Hematopoietic multipotent progenitor cell treated with erythropoietin and hydrocortisone succinate and interleukin-3 and kit ligand, for 17 days (in vitro differentiated cells): ENCODE measurements around the gene CACNA1S.
A peak's percentile ranks its signal among the peaks of the same experiment; 100 is the strongest.

ENCODE experiments used
- DNase-seq: peaks from one replicate; pipeline ENCODE4 v3.0.0-alpha.2; 2015; ENCODE audit warnings: low spot score

CACNA1S gene

DNA sequence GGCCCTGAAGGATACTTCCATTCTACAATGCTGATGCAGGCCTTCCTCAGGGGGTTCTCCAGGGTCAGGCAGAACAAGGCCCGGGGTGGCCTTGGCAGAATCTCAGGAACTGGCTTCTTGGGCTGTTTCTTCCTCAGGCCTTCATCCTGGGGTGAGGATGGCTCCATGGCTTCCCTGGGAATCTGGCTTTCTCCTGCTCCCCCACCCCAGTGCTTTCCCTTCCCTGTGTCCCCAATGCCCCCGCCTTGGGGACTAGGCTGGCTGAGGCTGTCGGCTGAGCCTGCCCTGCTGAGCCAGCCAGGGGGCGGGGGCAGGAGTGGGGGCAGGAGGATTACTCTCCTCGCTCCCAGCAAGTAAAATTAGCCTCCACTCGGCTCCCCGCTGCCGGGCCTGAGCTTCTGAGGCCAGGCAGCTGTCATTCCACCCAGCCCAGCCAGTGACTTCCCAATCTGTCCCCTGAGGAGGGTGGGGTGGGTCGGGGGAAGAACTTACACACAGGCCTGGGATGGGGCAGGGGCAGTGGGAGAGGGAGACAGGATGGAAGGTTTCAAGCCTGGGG, at the start of gene CACNA1S:
Gene CACNA1S, minus strand, starts transcription at position 254 of the 559 bp plus-strand sequence. Its CDS starts 87 bp downstream, at position 167.
- no peak for DNase-seq

DNA sequence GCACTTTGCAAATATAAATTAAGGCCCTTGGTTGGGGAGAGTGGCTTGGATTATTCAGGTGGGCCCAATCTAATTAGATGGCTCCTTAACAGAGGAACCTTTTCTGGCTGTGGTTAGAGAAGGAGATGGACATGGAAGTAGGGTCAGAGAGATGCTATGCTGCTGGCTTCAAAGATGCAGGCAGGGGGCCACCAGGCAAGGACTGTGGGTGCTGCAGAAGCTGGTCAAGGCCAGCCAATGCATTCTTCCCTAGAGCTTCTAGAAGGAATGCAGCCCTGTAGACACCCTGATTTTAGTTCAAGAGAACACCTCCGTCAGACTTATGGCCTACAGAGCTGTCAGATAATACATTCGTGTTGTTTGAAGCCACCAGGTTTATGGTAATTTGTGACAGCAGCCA, 45.7 kb upstream of the CACNA1S start:
- DNase-seq, result no peak

DNA sequence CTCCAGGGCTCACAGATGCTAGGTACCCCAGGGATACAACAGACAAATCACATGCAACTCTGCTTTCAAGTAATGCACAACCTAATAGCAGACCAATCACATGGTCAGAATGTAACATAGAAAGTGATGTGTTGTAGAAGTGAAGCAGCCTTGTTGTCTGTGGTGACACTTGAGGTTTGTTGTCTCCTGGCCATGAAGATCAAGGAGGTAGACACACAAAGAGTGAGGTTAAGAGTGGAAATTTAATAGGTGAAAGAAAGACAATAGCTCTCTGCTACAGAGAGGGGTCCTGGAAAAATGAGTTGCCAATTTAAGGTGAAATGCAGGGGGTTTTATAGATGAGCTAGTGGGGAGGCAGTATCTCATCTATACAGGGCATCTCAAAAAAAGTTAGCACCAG, 44.6 kb upstream of the CACNA1S start:
- no peak for DNase-seq

DNA sequence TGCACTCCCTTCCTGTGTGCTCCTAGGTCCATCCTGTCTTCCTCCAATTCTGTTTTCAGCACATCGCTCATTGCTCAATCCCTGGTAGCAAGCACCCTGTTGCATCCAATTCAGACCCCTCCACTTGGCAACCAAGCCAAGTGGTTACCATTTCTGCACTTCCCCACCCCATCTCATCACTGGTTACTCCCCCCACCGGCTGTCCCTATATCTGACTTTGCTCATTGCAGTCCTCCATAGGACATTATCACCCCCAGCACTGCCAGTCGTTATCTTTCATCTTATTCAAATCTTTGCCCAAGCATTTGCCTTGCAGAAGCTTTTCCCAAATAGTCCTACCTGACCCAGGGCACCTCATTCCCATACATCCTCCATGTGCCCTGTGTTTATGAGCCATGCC, 44.1 kb upstream of the CACNA1S start:
- DNase-seq, result no peak

DNA sequence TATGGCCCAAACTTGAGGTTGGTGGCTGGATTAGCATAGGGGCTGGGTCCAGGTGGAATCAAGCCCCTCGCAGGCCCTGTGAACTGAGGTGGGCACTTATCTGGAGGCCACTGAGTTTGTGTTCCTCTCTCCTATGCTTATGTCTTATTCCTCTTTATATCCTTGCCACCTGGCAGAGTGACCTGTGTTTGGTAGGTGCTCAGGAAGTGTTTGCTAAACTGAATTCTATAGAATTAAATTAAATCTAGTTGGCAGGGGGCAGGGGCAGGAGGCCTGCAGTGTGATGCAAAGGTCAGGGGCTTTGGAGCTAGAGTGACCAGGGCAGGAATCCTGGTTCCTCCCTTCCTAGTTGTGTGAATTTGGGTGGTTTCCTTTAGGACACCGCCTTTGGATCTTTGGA, 43.1 kb upstream of the CACNA1S start:
- no peak for DNase-seq

DNA sequence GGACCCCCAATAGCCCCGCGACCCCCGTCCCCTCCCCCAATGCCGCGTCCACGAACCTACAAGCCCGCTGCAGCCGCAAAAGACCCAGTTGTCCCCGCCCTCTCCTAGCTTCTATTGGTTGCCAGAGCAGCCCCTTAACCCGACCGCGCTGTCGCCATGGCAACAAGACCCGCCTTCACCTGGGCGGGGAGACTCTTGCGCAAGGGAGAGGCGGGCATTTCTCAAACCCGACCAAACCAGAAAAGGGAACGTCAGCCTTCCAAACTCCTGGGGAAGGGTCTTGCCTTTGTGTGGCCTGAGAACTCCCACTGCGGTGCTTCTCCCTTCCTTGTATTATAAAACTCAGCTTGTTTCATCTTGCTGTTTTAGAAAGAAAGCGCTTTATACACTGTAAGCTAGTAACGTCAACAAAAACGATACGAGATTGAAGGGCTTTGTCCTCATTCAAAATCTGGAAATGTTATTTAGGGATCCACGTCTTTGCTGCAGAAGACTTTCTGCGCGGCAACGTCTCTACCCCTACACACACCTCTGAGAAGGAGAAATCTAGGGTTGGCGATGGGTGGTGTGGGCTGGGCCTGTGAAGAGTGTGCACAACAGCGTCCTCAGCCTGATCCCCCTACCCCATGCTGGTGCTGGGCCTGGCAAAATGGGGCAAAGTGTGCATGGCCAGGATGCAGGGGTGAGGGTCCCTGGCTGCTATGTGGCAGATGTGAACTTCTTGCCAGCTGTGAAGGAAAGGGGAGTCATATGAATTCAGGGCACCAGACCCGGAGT, 42.4 kb upstream of the CACNA1S start, which contains the start of gene TMEM9:
Gene TMEM9, minus strand, starts transcription at position 86 of the 777 bp plus-strand sequence. CDS start 551 bp downstream, outside the sequence.
- peak; percentile 97 for DNase-seq

DNA sequence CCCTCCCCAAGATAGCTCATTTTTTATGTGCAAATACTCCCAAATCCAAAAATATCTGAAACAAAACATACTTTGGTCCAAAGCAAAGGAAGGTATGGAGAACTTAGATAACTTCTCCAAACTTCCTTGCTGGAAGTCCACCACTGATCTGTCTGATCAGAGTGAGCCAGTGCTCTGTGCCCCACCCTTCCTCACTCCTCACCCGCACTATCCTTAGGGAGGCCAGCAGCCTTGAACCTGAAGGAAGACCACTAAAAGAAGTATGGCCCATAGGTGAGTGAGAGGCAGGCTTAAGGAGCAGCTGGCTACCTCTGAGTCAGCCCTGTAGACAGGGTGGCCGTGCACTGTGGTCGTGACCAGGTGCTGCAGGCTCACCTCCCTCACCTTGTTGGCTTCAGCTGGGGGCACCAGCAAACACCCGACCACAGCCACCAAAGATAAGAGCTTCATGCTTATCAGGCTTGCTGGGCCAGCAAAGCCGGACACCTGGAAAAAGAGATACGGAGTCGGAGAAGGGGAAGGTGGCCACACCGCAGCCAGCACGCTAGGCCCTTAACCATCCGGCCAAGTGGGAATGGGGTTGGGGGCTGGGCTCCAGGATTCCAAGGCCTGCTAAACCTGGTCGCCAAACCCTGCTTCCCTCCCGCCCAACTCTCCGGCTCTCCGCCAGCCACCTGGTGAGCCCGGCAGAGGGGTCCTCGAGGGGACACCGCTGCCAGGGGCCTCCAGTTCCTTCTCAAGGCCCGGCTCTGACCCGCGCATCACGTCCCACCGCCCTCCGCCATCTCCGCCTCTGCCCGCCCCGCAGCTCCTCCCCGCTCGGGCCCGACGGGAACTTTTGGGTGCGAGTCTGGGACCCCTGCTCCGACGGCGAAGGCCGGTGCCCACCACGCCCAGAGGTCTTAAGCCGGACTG, 41.5 kb upstream of the CACNA1S start:
- DNase-seq, result peak; percentile 66

DNA sequence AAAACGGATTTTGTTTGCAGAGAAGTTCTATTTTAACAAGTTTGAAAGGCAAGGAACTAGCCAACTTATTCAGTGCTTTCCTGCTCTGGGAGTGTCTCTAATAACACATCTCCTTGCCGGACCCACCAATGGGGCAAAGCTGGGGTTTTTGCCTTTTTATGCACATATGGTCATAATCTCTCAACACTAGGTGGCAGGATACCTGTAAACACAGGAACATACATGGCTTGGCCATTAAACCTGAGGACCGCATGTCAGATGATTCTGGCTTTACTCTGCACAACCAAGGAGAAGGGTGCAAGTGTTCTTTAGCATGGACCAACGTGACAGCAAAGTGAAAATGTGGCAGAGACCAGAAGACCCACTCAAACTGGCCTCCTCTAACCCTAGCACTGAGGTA, 37.2 kb upstream of the CACNA1S start:
- DNase-seq, result peak; percentile 59

DNA sequence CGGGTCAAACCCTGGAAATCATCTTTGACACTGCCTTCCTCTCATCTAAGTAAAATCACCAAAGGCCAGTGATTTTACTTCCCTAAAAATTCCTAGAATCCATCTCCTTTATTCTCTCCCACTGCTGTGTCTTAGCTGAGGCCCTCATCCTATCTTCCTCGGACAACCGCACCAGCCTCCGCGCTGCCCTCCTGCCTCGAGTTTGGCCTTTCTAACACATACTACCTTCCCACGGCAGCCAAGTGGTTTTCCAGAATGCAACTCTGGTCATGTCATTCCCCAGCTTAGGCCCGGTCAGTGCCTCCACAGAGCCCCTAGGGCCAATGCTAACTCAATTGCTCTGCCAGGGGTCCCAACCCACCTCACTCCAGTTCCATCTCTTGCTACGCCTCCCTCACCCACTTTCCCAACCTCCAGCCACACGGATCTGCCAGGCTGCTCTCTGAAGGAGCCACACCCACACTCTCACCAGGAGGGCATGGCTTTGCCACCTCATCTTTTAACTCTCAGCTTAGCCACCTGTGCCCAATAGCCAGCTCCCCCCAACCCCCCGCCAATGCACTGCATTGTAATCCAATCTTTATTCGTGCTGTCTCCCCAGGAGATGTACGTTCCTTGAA, 35.3 kb upstream of the CACNA1S start:
- DNase-seq, result no peak

DNA sequence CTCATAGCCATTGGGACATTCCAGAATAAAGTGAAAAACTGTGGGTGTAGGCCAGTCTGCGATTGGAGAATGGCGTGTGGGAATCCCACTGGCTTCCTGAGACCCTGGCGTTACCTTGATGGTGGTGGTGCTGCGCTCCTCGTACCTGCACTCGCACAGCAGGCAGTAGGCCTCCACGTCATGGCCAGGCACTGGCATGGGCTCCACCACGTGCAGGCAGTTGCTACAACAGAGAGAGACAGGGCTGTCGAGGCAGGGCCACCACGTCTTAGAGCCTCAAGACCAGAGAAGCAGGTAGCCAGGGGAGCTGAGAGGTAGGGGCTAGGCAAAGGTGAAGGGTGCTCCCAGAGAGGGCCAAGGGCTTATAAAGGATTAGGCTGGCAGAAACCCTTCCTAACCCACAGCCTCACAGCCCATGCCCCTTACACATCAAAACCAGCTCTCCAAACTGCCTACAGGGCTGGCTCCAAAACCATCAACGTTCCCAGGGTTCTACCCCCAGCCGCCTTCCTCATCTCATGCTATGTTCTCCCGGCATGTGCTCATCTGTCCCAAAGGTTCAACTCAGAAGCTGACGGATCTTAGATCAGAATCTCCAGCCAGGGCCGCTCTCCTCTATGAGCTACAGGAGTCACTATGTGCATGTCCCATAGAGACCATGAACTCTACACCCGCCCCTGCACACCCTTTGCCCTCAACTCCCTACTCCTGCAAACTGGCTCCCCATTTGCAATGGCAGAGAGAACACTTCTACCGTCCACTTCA, 34.6 kb upstream of the CACNA1S start:
- DNase-seq, result no peak

DNA sequence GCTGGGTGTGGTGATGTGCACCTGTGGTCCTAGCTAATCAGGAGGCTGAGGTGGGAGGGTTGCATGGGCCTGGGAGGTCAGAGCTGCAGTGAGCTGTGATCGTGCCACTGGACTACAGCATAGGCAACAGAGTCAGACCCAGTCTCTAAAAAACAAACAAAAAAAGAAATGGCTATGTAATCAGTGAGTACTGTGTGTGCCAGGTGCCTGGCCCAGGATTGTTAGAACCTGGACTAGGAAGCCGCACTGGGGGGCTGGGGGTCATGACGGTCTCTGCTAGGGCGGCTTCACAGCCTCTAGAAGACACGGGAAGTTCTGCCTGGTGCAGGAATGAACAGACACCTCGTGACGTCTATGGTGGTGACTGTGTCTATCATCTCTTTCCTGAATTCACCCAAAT, 33.6 kb upstream of the CACNA1S start:
- no peak for DNase-seq

DNA sequence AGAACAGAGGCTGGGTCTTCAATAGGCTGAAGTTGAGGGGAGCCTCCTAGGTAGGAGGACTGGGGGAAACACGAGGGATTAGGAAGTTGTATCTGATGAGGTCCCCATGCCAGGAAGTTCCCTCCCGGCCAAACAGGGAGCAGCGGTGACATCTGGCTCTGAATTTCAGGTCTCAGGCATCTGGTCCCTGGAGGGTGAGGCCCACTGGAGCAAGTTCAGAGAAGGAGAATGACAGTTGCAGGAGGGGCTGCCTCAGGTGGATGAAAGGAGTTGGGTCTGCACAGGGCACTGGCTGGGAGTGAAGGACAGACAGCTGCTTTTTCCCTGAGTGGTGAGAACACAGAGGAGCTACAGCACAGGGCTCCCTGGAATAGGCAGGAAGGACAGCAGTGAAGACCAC, 32.9 kb upstream of the CACNA1S start:
- no peak for DNase-seq

DNA sequence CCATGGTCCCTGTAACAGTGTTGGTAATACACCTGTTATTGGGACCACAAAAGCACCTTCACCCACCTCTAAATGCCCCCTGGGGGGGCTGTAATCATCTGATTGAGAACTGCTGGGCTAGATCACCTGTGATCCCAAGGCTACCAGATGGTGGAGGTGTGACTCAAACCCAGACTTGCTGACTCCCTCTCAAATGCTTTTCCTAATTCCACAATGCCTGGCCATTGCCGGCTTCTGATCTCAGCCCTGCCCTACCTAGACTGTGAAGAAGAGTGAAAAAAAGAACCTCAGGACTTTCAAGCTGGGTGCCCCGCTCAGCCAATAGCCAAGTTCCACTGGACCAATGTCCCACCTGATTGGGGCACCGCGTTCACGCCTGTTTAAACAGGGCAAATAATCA, 32.5 kb upstream of the CACNA1S start:
- DNase-seq, result no peak

DNA sequence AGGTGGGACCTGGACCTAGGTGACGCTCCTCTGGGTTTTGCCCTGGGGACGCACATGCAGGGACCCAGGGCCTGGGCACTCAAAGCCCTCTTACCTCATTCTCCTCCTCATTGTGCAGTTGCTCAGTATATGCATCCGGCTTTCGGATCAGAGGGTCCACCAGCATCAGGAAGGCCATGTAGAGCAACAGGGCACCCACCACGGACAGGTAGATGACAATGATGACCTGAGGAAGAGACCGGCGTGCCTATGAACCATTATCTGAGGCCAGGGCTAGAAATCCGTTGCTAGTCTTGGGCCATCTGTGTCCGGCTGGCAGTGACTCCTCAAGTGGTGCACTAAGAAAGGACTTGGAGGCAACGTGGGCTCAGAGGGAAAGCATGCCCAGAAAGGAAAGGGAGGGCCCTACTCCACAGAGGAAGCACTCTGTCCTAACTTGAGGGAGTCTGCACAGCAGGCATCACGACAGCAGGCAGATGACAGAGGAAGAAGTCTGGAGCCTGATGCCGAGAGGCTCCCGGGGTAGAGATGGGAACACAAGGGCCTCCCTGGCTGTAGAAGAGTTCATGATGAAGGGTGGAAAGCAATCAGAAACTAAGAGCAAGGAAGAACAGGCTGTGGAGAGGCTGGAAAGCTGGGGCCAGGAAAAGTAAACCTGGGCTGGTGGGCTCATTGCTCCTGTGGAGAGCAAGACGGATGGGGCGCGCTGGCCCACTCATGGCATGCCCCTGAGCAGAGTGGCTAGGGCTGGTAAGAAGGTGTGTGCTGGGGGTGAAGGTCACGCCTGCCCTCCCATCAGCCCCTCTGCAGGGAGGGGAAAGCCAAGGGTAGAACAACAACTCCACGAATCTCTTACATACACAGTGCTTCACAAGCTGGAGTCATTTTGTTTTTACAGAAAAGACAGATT, 31.8 kb upstream of the CACNA1S start:
- no peak for DNase-seq

DNA sequence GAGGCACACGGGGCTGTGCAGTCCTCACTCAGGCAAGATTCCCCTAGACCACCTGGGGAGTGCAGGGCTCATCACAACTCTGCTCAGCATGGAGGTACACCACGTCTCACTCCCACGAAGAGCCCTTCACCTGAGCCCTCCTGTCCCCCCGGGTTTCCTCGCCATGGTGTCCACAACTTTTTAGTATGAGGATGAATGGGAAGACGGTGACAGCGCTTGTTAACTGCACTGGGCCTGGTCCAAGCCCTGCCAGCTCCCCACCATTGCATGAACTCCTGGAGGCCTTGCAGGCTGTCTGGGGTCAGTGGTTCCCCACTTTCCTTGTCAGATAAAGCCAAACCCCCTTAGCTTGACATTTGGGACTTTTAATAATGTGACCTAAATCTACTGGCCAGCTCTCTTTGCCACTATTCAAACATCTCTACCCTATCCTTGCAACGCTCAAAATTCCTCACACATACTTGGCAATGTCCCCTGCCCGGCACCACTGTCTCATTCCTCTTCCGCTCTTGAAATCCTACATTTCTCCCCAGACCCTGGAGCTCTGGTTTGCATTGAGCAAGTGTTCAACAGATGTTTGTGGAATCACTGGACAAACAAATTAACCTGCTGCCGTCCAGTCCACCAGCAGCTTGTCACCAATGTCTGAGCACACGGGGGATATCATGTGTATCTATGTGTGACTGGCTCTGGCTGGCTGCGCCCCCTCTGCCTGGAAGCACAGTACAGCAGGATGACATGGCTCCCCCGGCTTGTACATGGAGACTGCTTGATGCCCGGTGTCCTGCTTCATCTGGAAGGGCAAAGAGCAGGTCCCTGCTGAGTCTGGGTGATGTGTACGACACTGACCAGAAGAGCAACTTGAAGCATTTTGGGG, 30.9 kb upstream of the CACNA1S start:
- no peak for DNase-seq

DNA sequence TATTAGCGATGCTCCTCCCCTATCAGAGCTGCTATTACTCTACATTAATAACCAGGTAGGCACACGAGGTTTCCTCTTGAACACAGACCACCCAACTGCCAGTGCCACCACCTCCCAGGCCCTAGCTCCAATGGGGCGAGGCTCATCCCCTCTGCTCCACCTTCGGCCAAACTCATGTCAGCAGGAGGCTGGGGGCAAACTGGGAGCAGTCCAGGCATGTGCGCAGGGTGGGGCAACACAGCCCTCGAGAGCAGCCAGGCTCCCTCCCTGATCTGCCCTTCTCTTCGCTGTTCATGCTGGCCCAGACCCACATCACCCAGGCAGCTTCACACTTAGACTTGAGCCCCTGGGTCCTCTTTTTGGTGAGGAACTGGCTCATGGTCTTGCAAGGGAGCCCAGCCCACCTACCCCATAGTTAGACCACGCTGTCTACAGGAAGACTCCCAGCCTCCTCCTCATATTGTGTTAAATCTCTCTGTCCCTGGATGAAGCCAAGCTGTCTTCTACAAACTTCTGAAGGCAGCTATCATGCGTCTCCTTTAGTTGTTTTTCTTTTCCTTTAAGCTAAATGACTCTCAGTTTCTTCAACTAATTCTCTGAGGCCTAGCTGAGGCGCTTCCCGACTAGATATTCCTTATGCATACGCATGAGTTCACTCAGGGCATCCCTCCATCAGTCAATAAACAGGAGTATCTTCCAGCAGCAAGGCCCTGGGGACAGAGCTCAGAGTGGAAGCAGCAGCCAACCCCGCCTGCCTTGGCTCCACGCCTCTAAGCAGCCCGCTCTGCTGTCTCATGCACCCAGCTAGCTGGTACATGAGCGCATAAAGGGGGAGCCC, 30.0 kb upstream of the CACNA1S start:
- DNase-seq, result no peak

DNA sequence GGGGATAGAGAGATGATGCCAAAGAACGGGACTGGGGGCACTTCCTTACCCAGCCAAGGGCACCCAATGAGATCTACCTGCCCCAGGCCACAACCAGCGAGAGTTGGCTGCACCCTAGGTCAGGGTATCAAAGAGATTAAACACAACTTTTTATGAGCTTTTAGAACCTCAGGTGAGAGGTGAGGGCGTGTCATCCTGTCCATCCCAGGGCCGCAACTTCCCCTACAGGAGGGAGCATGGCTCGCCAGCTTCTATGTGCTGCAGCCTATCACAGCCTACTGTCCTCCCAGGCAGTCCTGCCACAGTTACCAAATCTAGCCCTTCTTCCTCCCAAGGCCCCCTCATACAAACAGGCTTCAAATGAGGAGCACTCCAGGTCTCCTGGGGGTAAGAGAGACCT, 29.2 kb upstream of the CACNA1S start:
- no peak for DNase-seq

DNA sequence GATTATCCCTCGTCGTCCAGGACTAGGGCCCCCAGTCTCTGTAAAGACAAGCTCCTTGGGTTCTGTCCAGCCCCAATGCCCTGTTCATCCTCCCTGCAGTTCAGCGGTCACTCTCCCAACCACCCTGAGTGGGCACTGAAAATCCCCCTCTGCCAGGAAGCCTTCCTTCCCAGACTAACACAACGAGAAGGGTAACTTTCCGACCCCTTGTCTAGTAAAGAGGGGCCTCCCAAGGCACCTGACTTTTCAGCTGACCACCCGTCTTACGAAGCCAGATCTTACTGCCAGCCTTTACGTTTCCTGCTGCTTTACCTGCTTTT, 28.7 kb upstream of the CACNA1S start:
- DNase-seq, result no peak
